ENCODE measurements around the gene LRRN2.

GRCh38 chr1:204706838-204707509, 21.4 kb upstream of the LRRN2 start:
- TF ChIP-seq CTCF (IDR thresholded peaks at IDR 0.05) (no peak), POLR2A (IDR thresholded peaks at IDR 0.05) (no peak)

Measured in lower leg skin (tissue), 3 donors.